GM12878 (cell line): ENCODE measurements around the gene DTX4. TPM values are rescaled to one million over a fixed set of nuclear protein-coding genes. Genes with fewer than 3 reads are reported as not detected.
A peak's percentile ranks its signal among the peaks of the same experiment; 100 is the strongest.

Source experiments
- BCL11A ChIP-seq: IDR thresholded peaks from 2 replicates; pipeline ENCODE4 v1.6.1; 2011; ENCODE audit warnings: low read depth, low read length
- CBX3 ChIP-seq: fragments of 200-600 bp; sonication (generic); IDR thresholded peaks from 2 replicates; pipeline ENCODE4 v1.6.1; 2016; ENCODE audit warnings: low read depth, borderline replicate concordance
- FOS ChIP-seq: IDR thresholded peaks from 3 replicates; pipeline ENCODE4 v1.6.1; 2011; ENCODE audit warnings: borderline replicate concordance; ENCODE audit not compliant: insufficient read length; ENCODE audit errors: extremely low read depth
- IKZF1 ChIP-seq: fragments of 450-650 bp; conservative IDR thresholded peaks from 2 replicates; pipeline ENCODE4 v1.6.1; 2017; ENCODE audit warnings: antibody characterized with exemption, mild to moderate bottlenecking
- IRF4 ChIP-seq: IDR thresholded peaks from 2 replicates; pipeline ENCODE4 v1.6.1; 2011; ENCODE audit warnings: low read depth, low read length
- KDM1A ChIP-seq: fragments of 200-600 bp; sonication (generic); IDR thresholded peaks from 2 replicates; pipeline ENCODE4 v1.6.1; 2016; ENCODE audit warnings: borderline replicate concordance
- MTA3 ChIP-seq: IDR thresholded peaks from 2 replicates; pipeline ENCODE4 v1.6.1; 2012; ENCODE audit warnings: low read length, inconsistent platforms, borderline replicate concordance
- NFIC ChIP-seq: IDR thresholded peaks from 2 replicates; pipeline ENCODE4 v1.6.1; 2012; ENCODE audit warnings: low read depth, mild to moderate bottlenecking, inconsistent platforms, low read length, moderate library complexity
- RAD51 ChIP-seq: fragments of 450-650 bp; IDR thresholded peaks from 2 replicates; pipeline ENCODE4 v1.6.1; 2016; ENCODE audit warnings: moderate library complexity, mild to moderate bottlenecking, inconsistent platforms
- RELA ChIP-seq: fragments of 450-650 bp; IDR thresholded peaks from 2 replicates; pipeline ENCODE4 v1.8.0; 2014; ENCODE audit warnings: borderline replicate concordance; ENCODE audit not compliant: partially characterized antibody
- SMC3 ChIP-seq: IDR thresholded peaks from 2 replicates; pipeline ENCODE4 v1.6.1; 2011; ENCODE audit warnings: low read length, improper control_type of control experiment, borderline replicate concordance
- SPI1 ChIP-seq: IDR thresholded peaks from 2 replicates; pipeline ENCODE4 v1.6.1; 2011; ENCODE audit warnings: low read depth, mild to moderate bottlenecking, low read length, moderate library complexity, borderline replicate concordance; ENCODE audit not compliant: insufficient read depth
- YBX1 ChIP-seq: fragments of 450-650 bp; IDR thresholded peaks from 2 replicates; pipeline ENCODE4 v1.6.1; 2016; ENCODE audit warnings: antibody characterized with exemption
- polyA plus RNA-seq, 11 experiments: library from polyadenylated mRNA; depleted of rRNA in 4 of 11; unstranded in 6 of 11; stranded (reverse) in 5 of 11; fragments of >200 nt; fragmentation: Nextera tagmentation in 4 of 11; fragmentation: Illumina TruSeq in 1 of 11; extraction: Ambion mirVana in 4 of 11; extraction: Trizol in 1 of 11; gene quantifications; 1 replicate in 1 of 11; 2 replicates in 10 of 11; pipeline versions ENCODE4 v1.2.1 to v1.2.3, GENCODE V29; 2011 to 2016; ENCODE audit warnings: inconsistent platforms in 2 of 11, missing spikeins in 2 of 11, low read depth in 1 of 11
- total RNA-seq, 4 experiments: library from RNA; depleted of rRNA in 3 of 4; stranded (reverse); fragments of >200 nt in 3 of 4; fragmentation: Illumina TruSeq in 1 of 4; extraction: Trizol in 1 of 4; gene quantifications; 2 replicates each; pipeline versions ENCODE4 v1.2.1 to v1.2.3, GENCODE V29; 2013 to 2021
- TF ChIP-seq, protein P1 (sequence below): IDR thresholded peaks from 2 replicates; pipeline ENCODE4 v1.6.1; 2011; ENCODE audit warnings: borderline replicate concordance, low read depth, mild to moderate bottlenecking, moderate library complexity, mixed read lengths, low read length; ENCODE audit not compliant: insufficient read depth; ENCODE audit errors: extremely low read length
- TF ChIP-seq, protein P2 (sequence below): fragments of 450-650 bp; IDR thresholded peaks from 2 replicates; pipeline ENCODE4 v1.6.1; 2016; ENCODE audit warnings: mild to moderate bottlenecking
- TF ChIP-seq, protein P3 (sequence below): fragments of 450-650 bp; IDR thresholded peaks from 2 replicates; pipeline ENCODE4 v1.6.1; 2016; ENCODE audit warnings: mild to moderate bottlenecking
- TF ChIP-seq, protein P4 (sequence below): fragments of 450-650 bp; IDR thresholded peaks from 2 replicates; pipeline ENCODE4 v1.6.1; 2017; ENCODE audit warnings: mild to moderate bottlenecking, moderate library complexity
- TF ChIP-seq, protein P5 (sequence below): fragments of 450-650 bp; formaldehyde crosslinking; IDR thresholded peaks from 2 replicates; pipeline ENCODE4 v1.5.0; 2022; ENCODE audit warnings: mild to moderate bottlenecking, missing genetic modification characterization

DTX4 gene
- total and polyA plus RNA-seq, 10 of the 15 experiments (the other 5 are each of a cell fraction or from before 2014, with no cell fraction given) = 3.8 to 25.8 (median 10.5) TPM

DNA sequence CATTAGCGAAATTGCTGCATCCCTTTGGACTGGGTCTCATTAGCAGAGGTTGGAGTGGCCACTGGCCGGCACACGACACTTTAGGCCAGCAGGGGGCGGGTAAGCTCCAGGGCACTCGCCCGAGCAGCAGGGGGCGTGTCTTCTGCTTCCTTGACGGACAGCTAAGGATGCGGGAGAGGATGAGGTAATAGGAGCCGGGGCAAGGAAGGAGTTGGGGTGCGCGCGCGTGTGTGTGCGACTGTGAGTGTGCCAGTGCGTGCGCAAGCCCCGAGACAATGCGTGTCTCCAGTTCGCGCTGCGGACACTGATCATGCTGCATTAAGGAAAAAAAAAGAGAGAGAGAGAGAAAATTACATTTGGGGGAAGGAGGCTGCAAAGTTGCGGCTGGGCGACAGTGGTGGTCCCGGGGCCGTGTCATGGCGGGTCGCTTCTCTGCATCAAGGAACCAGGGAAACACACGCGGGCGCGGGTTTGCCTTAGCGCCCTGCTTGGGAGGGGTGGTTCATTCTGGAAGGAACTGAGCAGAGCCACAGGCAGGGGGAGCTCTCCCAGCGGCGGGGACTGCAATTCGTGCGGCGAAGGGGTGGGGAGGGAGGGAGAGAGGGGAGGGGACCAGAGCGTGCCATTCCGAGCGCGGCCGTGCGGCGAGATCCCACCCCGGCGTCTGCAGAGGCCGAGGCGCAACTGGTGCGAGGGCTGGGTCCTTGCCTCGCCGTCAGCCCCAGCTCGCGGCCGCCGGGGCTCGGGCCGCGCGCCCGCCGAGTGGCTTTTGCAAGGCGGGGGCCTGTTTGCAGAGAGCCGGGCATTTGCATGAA is at the start of gene DTX4 (continued):
- no peak for TF ChIP-seq CBX3
- TF ChIP-seq KDM1A = no peak
- no peak for TF ChIP-seq NFIC
- TF ChIP-seq SMC3 = peak; percentile 92
- TF ChIP-seq, protein P1, sequence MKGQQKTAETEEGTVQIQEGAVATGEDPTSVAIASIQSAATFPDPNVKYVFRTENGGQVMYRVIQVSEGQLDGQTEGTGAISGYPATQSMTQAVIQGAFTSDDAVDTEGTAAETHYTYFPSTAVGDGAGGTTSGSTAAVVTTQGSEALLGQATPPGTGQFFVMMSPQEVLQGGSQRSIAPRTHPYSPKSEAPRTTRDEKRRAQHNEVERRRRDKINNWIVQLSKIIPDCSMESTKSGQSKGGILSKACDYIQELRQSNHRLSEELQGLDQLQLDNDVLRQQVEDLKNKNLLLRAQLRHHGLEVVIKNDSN = no peak
- TF ChIP-seq, protein P2, sequence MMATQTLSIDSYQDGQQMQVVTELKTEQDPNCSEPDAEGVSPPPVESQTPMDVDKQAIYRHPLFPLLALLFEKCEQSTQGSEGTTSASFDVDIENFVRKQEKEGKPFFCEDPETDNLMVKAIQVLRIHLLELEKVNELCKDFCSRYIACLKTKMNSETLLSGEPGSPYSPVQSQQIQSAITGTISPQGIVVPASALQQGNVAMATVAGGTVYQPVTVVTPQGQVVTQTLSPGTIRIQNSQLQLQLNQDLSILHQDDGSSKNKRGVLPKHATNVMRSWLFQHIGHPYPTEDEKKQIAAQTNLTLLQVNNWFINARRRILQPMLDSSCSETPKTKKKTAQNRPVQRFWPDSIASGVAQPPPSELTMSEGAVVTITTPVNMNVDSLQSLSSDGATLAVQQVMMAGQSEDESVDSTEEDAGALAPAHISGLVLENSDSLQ = peak; percentile 98
- TF ChIP-seq, protein P3, sequence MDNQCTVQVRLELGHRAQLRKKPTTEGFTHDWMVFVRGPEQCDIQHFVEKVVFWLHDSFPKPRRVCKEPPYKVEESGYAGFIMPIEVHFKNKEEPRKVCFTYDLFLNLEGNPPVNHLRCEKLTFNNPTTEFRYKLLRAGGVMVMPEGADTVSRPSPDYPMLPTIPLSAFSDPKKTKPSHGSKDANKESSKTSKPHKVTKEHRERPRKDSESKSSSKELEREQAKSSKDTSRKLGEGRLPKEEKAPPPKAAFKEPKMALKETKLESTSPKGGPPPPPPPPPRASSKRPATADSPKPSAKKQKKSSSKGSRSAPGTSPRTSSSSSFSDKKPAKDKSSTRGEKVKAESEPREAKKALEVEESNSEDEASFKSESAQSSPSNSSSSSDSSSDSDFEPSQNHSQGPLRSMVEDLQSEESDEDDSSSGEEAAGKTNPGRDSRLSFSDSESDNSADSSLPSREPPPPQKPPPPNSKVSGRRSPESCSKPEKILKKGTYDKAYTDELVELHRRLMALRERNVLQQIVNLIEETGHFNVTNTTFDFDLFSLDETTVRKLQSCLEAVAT = peak; percentile 95
- no peak for TF ChIP-seq RAD51
- TF ChIP-seq YBX1 = no peak
- no peak for TF ChIP-seq RELA
- no peak; the same call in 1 of the 2 replicates for TF ChIP-seq MTA3
- TF ChIP-seq, protein P4, sequence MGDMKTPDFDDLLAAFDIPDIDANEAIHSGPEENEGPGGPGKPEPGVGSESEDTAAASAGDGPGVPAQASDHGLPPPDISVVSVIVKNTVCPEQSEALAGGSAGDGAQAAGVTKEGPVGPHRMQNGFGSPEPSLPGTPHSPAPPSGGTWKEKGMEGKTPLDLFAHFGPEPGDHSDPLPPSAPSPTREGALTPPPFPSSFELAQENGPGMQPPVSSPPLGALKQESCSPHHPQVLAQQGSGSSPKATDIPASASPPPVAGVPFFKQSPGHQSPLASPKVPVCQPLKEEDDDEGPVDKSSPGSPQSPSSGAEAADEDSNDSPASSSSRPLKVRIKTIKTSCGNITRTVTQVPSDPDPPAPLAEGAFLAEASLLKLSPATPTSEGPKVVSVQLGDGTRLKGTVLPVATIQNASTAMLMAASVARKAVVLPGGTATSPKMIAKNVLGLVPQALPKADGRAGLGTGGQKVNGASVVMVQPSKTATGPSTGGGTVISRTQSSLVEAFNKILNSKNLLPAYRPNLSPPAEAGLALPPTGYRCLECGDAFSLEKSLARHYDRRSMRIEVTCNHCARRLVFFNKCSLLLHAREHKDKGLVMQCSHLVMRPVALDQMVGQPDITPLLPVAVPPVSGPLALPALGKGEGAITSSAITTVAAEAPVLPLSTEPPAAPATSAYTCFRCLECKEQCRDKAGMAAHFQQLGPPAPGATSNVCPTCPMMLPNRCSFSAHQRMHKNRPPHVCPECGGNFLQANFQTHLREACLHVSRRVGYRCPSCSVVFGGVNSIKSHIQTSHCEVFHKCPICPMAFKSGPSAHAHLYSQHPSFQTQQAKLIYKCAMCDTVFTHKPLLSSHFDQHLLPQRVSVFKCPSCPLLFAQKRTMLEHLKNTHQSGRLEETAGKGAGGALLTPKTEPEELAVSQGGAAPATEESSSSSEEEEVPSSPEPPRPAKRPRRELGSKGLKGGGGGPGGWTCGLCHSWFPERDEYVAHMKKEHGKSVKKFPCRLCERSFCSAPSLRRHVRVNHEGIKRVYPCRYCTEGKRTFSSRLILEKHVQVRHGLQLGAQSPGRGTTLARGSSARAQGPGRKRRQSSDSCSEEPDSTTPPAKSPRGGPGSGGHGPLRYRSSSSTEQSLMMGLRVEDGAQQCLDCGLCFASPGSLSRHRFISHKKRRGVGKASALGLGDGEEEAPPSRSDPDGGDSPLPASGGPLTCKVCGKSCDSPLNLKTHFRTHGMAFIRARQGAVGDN = peak; percentile 87
- peak; percentile 65 for TF ChIP-seq IKZF1
- TF ChIP-seq IRF4 = no peak
- TF ChIP-seq, protein P5, sequence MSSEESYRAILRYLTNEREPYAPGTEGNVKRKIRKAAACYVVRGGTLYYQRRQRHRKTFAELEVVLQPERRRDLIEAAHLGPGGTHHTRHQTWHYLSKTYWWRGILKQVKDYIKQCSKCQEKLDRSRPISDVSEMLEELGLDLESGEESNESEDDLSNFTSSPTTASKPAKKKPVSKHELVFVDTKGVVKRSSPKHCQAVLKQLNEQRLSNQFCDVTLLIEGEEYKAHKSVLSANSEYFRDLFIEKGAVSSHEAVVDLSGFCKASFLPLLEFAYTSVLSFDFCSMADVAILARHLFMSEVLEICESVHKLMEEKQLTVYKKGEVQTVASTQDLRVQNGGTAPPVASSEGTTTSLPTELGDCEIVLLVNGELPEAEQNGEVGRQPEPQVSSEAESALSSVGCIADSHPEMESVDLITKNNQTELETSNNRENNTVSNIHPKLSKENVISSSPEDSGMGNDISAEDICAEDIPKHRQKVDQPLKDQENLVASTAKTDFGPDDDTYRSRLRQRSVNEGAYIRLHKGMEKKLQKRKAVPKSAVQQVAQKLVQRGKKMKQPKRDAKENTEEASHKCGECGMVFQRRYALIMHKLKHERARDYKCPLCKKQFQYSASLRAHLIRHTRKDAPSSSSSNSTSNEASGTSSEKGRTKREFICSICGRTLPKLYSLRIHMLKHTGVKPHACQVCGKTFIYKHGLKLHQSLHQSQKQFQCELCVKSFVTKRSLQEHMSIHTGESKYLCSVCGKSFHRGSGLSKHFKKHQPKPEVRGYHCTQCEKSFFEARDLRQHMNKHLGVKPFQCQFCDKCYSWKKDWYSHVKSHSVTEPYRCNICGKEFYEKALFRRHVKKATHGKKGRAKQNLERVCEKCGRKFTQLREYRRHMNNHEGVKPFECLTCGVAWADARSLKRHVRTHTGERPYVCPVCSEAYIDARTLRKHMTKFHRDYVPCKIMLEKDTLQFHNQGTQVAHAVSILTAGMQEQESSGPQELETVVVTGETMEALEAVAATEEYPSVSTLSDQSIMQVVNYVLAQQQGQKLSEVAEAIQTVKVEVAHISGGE (CRISPR knock-in tag) = no peak
- no peak for TF ChIP-seq FOS
- TF ChIP-seq BCL11A = no peak
- TF ChIP-seq SPI1 = peak; percentile 12; the same call in 1 of the 2 replicates
